ENCODE data around the gene CWF19L2. TPM values are rescaled to one million over a fixed set of nuclear protein-coding genes. Genes with fewer than 3 reads are reported as not detected.

The CWF19L2 gene
- total and polyA plus RNA-seq, 2 donors from 2014 or later = 10.3 to 19.1 TPM

GRCh38 chr11:107354780-107355179 lies 102.8 kb downstream of the CWF19L2 start:
- FAIRE-seq = no peak
- H3K4me3 ChIP-seq (ENCODE audit: low read length in 3 of 3) = no peak overlapping the region

GRCh38 chr11:107337917-107338316 lies 119.7 kb downstream of the CWF19L2 start:
- H3K27ac ChIP-seq (ENCODE audit: low read depth in 2 of 2, low read length in 2 of 2) = no peak overlapping the region
- H3K27me3 ChIP-seq (ENCODE audit: control insufficient read depth, insufficient read depth, low read length) = no peaks in the 10 kb centered on the region
- DNase-seq = no peak
- intact Hi-C loops (cut with DNase I) = no loop called here
- no peak for TF ChIP-seq CTCF (IDR thresholded peaks at IDR 0.05; ENCODE audit: borderline replicate concordance, extremely low read depth, insufficient read depth)
- no peak for FAIRE-seq
- no peak overlapping the region for H3K4me3 ChIP-seq (ENCODE audit: low read length in 3 of 3)
- no peak overlapping the region for H3K9ac ChIP-seq (ENCODE audit: low read length in 3 of 3)
- no peaks in the 10 kb centered on the region for H3K9me3 ChIP-seq (ENCODE audit: control insufficient read depth in 2 of 3, insufficient read depth in 1 of 3, low read length in 3 of 3)
- no peaks in the 10 kb centered on the region for H3K4me1 ChIP-seq (ENCODE audit: control insufficient read depth in 2 of 3, insufficient read depth in 2 of 3, low read depth in 1 of 3, low read length in 3 of 3)
- peaks cover 0 to 3% (median 0%) of the 10 kb centered on the region in 3 donors for H3K36me3 ChIP-seq (ENCODE audit: control insufficient read depth in 2 of 3, insufficient read depth in 3 of 3, low read length in 3 of 3)

More at GRCh38 chr11:107354780-107355179, 102.8 kb downstream of the CWF19L2 start:
- Histone ChIP-seq H3K36me3 (ENCODE audit: control insufficient read depth in 2 of 3, insufficient read depth in 3 of 3, low read length in 3 of 3) (peaks cover 0 to 7% (median 2%) of the 10 kb centered on the region in 3 donors), H3K27ac (ENCODE audit: low read depth in 2 of 2, low read length in 2 of 2) (no peak overlapping the region), H3K27me3 (ENCODE audit: control insufficient read depth, insufficient read depth, low read length) (no peaks in the 10 kb centered on the region), H3K9ac (ENCODE audit: low read length in 3 of 3) (no peak overlapping the region), H3K9me3 (ENCODE audit: control insufficient read depth in 2 of 3, insufficient read depth in 1 of 3, low read length in 3 of 3) (peaks cover 0 to 2% (median 0%) of the 10 kb centered on the region in 3 donors), H3K4me1 (ENCODE audit: control insufficient read depth in 2 of 3, insufficient read depth in 2 of 3, low read depth in 1 of 3, low read length in 3 of 3) (no peaks in the 10 kb centered on the region)
- no peak for DNase-seq
- intact Hi-C loops (cut with DNase I) = no loop called here
- no peak for TF ChIP-seq CTCF (IDR thresholded peaks at IDR 0.05; ENCODE audit: borderline replicate concordance, extremely low read depth, insufficient read depth)

- no peaks in the 10 kb centered on the region for H3K9me3 ChIP-seq (ENCODE audit: control insufficient read depth in 2 of 3, insufficient read depth in 1 of 3, low read length in 3 of 3)
- H3K27me3 ChIP-seq (ENCODE audit: control insufficient read depth, insufficient read depth, low read length) = no peaks in the 10 kb centered on the region
- DNase-seq (no peak), FAIRE-seq (no peak)
- H3K36me3 ChIP-seq (ENCODE audit: control insufficient read depth in 2 of 3, insufficient read depth in 3 of 3, low read length in 3 of 3) = peaks cover 0 to 3% (median 0%) of the 10 kb centered on the region in 3 donors
- TF ChIP-seq CTCF (IDR thresholded peaks at IDR 0.05; ENCODE audit: borderline replicate concordance, extremely low read depth, insufficient read depth) = no peak
- H3K4me1 ChIP-seq (ENCODE audit: control insufficient read depth in 2 of 3, insufficient read depth in 2 of 3, low read depth in 1 of 3, low read length in 3 of 3) = no peaks in the 10 kb centered on the region
- intact Hi-C loops (cut with DNase I) = no loop called here
- H3K9ac ChIP-seq (ENCODE audit: low read length in 3 of 3) = no peak overlapping the region
- H3K4me3 ChIP-seq (ENCODE audit: low read length in 3 of 3) = no peak overlapping the region
- H3K27ac ChIP-seq (ENCODE audit: low read depth in 2 of 2, low read length in 2 of 2) = no peak overlapping the region
Observed at GRCh38 chr11:107331728-107332127, 125.9 kb downstream of the CWF19L2 start.

GRCh38 chr11:107329164-107329563 lies 128.5 kb downstream of the CWF19L2 start:
- DNase-seq = no peak
- H3K9me3 ChIP-seq (ENCODE audit: control insufficient read depth in 2 of 3, insufficient read depth in 1 of 3, low read length in 3 of 3) = no peaks in the 10 kb centered on the region
- H3K27me3 ChIP-seq (ENCODE audit: control insufficient read depth, insufficient read depth, low read length) = no peaks in the 10 kb centered on the region
- H3K4me3 ChIP-seq (ENCODE audit: low read length in 3 of 3) = no peak overlapping the region
- H3K9ac ChIP-seq (ENCODE audit: low read length in 3 of 3) = no peak overlapping the region
- H3K4me1 ChIP-seq (ENCODE audit: control insufficient read depth in 2 of 3, insufficient read depth in 2 of 3, low read depth in 1 of 3, low read length in 3 of 3) = no peaks in the 10 kb centered on the region
- no peak for TF ChIP-seq CTCF (IDR thresholded peaks at IDR 0.05; ENCODE audit: borderline replicate concordance, extremely low read depth, insufficient read depth)
- intact Hi-C loops (cut with DNase I) = no loop called here
- FAIRE-seq = no peak
- H3K36me3 ChIP-seq (ENCODE audit: control insufficient read depth in 2 of 3, insufficient read depth in 3 of 3, low read length in 3 of 3) = peaks cover 0 to 3% (median 0%) of the 10 kb centered on the region in 3 donors
- no peak overlapping the region for H3K27ac ChIP-seq (ENCODE audit: low read depth in 2 of 2, low read length in 2 of 2)

Measured in kidney (tissue), 14 donors.